Activated B cell treated with CpG ODN at 0.5 μM for 24 hours (primary cell): ENCODE measurements around the gene SAMM50. TPM values are rescaled to one million over a fixed set of nuclear protein-coding genes. Genes with fewer than 3 reads are reported as not detected.

ENCODE experiments used
- ATAC-seq: fragments of 200-7000 bp; cut with Tn5 transposase; one replicate; pipeline ENCODE4 v1.10.0; 2021; ENCODE audit warnings: low read depth, mild to moderate bottlenecking, moderate library complexity
- CTCF ChIA-PET: fragments of 350-600 bp; sonication (Branson Sonifier 250); formaldehyde crosslinking; loops from one replicate; lab custom pipeline; 2021; ENCODE audit warnings: antibody characterized with exemption; lab: Charles Lee
- POLR2A ChIA-PET: fragments of 350-600 bp; sonication (Branson Sonifier 250); formaldehyde crosslinking; loops from one replicate; lab custom pipeline; 2021; ENCODE audit warnings: antibody characterized with exemption; lab: Charles Lee
- DNase-seq: peaks from one replicate; pipeline ENCODE4 v3.0.0; 2022
- H3K27ac Mint-ChIP-seq: one replicate; pipeline ENCODE4 v1.8.0; 2020; ENCODE audit warnings: mixed read lengths
- H3K27me3 Mint-ChIP-seq: one replicate; pipeline ENCODE4 v1.8.0; 2021; ENCODE audit warnings: mixed read lengths
- H3K36me3 Mint-ChIP-seq: one replicate; pipeline ENCODE4 v1.8.0; 2021; ENCODE audit warnings: low read depth, mixed read lengths
- H3K4me1 Mint-ChIP-seq: one replicate; pipeline ENCODE4 v1.8.0; 2021; ENCODE audit warnings: mixed read lengths
- H3K4me3 Mint-ChIP-seq: one replicate; pipeline ENCODE4 v1.8.0; 2020; ENCODE audit warnings: mild to moderate bottlenecking, mixed read lengths
- H3K9me3 Mint-ChIP-seq: one replicate; pipeline ENCODE4 v1.8.0; 2020; ENCODE audit warnings: mixed read lengths
- intact Hi-C: fragments of 100-400 bp; cut with micrococcal nuclease; formaldehyde crosslinking; loops from one replicate; pipeline ENCODE4 v1.15.1; 2024
- total RNA-seq: library from RNA; stranded (reverse); gene quantifications from 2 replicates; pipeline ENCODE4 v1.2.3, GENCODE V29; 2022
- TF ChIP-seq, protein P1 (sequence below): fragments of 200-600 bp; IDR thresholded peaks from one replicate; pipeline ENCODE4 v1.8.0; 2022; ENCODE audit warnings: antibody characterized with exemption, mild to moderate bottlenecking

SAMM50 gene
- total RNA-seq, 1 donor from 2014 or later: 51.2 TPM

DNA sequence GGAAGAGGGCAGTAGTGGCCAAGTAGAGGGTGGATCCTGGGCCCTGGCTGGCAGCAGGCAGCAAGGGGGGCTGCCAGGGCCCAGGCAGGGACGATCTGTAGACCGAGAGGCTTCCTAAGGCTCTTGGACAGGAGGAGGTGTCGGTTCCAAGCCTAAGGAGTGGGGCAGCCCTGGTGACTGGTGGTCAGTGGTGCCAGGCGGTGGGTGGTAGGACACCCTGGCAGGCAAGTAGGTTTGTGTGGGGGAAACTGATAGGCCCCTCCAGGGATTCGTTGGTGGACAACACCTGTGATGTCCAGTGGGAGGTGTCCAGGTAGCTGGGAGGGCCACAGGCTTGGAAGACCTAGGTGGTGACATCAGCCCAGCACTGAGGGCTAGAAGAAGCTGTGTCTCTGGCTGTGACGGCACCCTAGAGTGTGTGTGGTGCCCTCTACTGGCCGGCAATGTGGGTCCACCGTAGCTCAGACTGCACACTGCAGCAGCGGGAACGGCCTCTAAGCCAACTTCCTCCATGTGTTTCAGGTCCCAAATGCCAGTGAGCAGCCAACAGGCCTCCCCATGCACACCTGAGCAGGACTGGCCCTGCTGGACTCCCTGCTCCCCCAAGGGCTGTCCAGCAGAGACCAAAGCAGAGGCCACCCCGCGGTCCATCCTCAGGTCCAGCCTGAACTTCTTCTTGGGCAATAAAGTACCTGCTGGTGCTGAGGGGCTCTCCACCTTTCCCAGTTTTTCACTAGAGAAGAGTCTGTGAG is 9.4 kb upstream of the SAMM50 start:
- intact Hi-C loops: no loop called here

DNA sequence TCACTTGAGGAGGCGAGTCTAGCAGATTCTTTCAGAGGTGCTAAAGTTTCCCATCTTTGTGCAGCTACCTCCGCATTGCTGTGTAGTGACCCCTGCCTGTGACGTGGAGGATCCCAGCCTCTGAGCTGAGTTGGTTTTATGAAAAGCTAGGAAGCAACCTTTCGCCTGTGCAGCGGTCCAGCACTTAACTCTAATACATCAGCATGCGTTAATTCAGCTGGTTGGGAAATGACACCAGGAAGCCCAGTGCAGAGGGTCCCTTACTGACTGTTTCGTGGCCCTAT is 8.9 kb upstream of the SAMM50 start:
- H3K27ac Mint-ChIP-seq: no peak overlapping the region
- DNase-seq (no peak), ATAC-seq (no peak)
- H3K4me1 Mint-ChIP-seq: no peaks in the 10 kb centered on the region
- POLR2A ChIA-PET: interaction anchor here (1.9 kb wide), 1 partner anchor 9 kb away, joined by 12 read pairs; the partner anchor contains the start of gene SAMM50
- CTCF ChIA-PET: interaction anchor here (1.0 to 2.6 kb wide), 5 partner anchors 9 to 681 kb away, joined by 3 to 18 read pairs (median 4); partner anchors contain the start of gene SAMM50
- H3K9me3 Mint-ChIP-seq: no peaks in the 10 kb centered on the region
- no peaks in the 10 kb centered on the region for H3K36me3 Mint-ChIP-seq
- H3K4me3 Mint-ChIP-seq: no peak overlapping the region
- intact Hi-C loops: no loop called here
- TF ChIP-seq, protein P1, sequence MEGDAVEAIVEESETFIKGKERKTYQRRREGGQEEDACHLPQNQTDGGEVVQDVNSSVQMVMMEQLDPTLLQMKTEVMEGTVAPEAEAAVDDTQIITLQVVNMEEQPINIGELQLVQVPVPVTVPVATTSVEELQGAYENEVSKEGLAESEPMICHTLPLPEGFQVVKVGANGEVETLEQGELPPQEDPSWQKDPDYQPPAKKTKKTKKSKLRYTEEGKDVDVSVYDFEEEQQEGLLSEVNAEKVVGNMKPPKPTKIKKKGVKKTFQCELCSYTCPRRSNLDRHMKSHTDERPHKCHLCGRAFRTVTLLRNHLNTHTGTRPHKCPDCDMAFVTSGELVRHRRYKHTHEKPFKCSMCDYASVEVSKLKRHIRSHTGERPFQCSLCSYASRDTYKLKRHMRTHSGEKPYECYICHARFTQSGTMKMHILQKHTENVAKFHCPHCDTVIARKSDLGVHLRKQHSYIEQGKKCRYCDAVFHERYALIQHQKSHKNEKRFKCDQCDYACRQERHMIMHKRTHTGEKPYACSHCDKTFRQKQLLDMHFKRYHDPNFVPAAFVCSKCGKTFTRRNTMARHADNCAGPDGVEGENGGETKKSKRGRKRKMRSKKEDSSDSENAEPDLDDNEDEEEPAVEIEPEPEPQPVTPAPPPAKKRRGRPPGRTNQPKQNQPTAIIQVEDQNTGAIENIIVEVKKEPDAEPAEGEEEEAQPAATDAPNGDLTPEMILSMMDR: no peak
- H3K27me3 Mint-ChIP-seq: peaks cover 15% of the 10 kb centered on the region

More for the DNA sequence above, 9.4 kb upstream of the SAMM50 start:
- no peaks in the 10 kb centered on the region for H3K9me3 Mint-ChIP-seq
- ATAC-seq: peak; percentile 95
- H3K4me3 Mint-ChIP-seq: no peak overlapping the region
- TF ChIP-seq, protein P1: no peak
- no peaks in the 10 kb centered on the region for H3K4me1 Mint-ChIP-seq
- peaks cover 17% of the 10 kb centered on the region for H3K27me3 Mint-ChIP-seq
- ChIA-PET POLR2A (interaction anchor here (1.9 kb wide), 1 partner anchor 9 kb away, joined by 12 read pairs; the partner anchor contains the start of gene SAMM50), CTCF (interaction anchor here (1.0 to 2.6 kb wide), 5 partner anchors 9 to 681 kb away, joined by 3 to 18 read pairs (median 4); partner anchors contain the start of gene SAMM50)
- peak; percentile 48 for DNase-seq
- H3K27ac Mint-ChIP-seq: no peak overlapping the region
- H3K36me3 Mint-ChIP-seq: no peaks in the 10 kb centered on the region

DNA sequence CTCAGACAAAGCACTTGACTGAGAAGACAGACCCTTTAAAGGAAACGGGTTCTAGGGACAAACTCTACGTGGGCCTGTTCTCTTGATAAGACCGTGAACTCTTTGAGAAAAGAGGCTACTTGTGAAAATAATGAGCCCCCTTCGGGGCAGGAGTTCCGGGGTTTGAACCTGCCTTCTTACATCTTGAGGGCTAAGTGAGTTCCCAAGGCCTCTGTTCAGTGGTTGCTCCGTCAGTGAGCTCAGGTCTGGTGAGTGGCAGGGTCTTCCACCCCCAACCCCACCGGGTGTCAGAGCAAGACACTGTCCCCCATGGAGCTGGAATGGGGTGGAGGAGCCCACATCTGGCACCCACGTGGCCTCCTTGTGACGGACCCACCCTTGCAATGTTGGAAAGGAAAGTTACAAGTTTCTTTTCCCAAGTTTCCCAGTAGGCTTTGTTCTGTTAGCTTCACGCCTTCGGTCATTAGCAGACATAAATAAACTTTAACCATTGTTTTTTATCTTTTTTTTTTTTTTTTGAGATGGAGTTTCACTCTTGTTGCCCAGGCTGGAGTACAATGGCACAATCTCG is 6.3 kb upstream of the SAMM50 start:
- ChIA-PET POLR2A (no interaction called here), CTCF (no interaction called here)
- Mint-ChIP-seq H3K27ac (no peak overlapping the region), H3K27me3 (peaks cover 16% of the 10 kb centered on the region), H3K36me3 (no peaks in the 10 kb centered on the region), H3K4me1 (peaks cover under 1% of the 10 kb centered on the region), H3K9me3 (no peaks in the 10 kb centered on the region), H3K4me3 (no peak overlapping the region)
- TF ChIP-seq, protein P1: no peak
- DNase-seq: no peak
- intact Hi-C loops: no loop called here
- ATAC-seq: no peak

DNA sequence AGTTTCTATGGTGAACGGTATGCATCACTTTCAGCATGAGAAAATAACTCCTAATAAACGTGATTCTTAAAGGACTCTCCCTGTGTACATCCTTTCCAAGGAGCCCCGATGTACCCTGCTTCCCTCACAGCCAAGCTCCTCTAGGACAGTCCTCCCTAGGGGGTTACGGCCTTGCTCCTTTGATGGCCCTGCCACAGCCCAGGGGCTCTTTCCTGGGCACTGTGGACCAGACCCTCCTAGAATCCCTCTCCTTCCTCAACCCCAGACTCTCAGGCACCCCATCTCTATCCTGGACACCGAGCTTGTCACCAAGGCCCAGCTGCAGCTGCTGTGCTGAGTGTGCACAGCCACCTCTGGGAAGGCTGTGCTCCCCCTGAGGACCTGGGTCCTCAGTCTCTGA is 3.9 kb upstream of the SAMM50 start:
- ChIA-PET CTCF (no interaction called here), POLR2A (no interaction called here)
- Mint-ChIP-seq H3K27me3 (peaks cover 7% of the 10 kb centered on the region), H3K36me3 (peaks cover 11% of the 10 kb centered on the region), H3K27ac (no peak overlapping the region), H3K9me3 (no peaks in the 10 kb centered on the region), H3K4me3 (no peak overlapping the region), H3K4me1 (peaks cover 19% of the 10 kb centered on the region)
- TF ChIP-seq, protein P1: no peak
- DNase-seq (no peak), ATAC-seq (no peak)
- intact Hi-C loops: no loop called here

DNA sequence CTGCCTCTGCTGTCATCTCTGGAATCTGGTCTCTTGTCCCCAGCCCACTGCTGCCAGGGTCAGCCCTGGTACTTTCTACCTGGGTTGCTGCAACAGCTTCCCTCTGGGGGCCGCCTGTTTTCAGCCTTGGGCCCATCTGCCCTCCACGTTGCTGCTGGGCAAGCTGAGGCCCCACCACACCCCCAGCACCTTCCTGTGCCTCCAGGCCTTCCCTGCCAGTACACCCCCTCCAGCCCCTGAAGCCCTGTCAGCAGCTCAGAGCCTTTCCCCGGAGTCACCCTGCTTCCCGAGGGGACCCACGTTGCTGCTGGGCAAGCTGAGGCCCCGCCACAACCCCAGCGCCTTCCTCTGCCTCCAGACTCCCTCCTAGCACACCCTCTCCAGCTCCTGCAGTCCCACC is 3.3 kb upstream of the SAMM50 start:
- peaks cover 11% of the 10 kb centered on the region for H3K36me3 Mint-ChIP-seq
- intact Hi-C loops: no loop called here
- ChIA-PET CTCF (no interaction called here), POLR2A (no interaction called here)
- ATAC-seq (no peak), DNase-seq (no peak)
- H3K4me3 Mint-ChIP-seq: no peak overlapping the region
- TF ChIP-seq, protein P1: no peak
- no peak overlapping the region for H3K27ac Mint-ChIP-seq
- no peaks in the 10 kb centered on the region for H3K9me3 Mint-ChIP-seq
- peaks cover 4% of the 10 kb centered on the region for H3K27me3 Mint-ChIP-seq
- H3K4me1 Mint-ChIP-seq: peaks cover 25% of the 10 kb centered on the region
